ENCODE data around the gene PBOV1.
"Not testable (repeated sequence)": the region's sequence is repeated elsewhere in the genome, so short reads cannot be mapped to it uniquely, and the experiment has no call there.

PBOV1 gene

DNA sequence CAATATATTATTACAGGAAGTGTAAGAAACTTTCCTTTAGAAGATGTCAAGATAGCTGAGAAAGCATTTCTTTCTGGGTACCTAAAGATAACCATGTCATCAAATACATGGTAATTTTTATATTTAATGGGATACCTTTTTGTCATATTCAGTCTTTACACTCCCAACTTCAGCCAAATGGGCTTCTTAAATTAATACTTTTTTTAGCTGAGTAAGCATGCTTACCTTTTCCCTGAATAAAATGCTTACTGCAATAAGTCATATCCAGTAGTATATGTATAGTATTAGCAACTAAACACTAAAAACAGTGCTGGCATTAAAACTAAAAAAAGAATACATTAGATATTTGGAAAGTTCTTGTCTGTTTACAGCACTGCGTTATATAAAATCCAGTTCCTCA lies 17.4 kb upstream of the PBOV1 start:
- no peak for DNase-seq

DNA sequence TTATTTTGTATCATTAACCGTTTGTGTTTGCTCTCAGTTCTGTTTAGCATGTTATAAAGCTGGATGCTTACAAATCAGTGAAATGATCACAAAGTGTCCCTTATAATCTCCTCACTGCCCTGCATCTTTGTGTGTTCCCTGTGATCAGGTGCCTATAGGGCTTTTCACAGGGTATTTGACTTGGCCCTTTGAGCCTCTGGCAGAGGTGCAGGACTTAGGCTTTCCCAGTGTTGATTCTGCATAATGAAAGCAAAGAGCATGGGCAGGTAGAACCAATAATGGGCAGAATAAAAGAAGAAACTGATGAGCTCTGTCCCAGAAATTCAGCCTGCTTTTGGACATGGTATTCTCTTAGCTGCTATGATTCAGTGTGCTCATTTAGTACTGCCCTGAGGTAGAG lies 16.9 kb upstream of the PBOV1 start:
- no peak for DNase-seq

DNA sequence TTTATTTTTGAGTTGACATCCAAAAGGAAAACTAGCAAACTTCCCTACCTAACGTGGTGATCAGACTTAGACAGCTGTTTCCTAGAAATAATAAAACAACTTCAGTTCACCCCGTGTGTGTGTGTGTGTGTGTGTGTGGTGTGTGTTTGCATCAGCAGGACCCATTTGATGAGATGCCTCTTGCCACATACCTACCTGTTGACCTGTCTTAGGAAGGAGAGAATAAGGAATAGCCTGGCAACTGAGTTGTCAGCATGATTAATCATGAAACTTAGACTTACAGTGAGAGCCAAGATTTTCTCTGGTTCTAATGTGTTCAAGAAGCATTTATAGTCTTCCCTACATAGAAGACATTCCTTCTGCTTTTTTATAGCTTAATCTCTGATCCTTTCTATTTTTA lies 16.1 kb upstream of the PBOV1 start:
- DNase-seq: no peak

DNA sequence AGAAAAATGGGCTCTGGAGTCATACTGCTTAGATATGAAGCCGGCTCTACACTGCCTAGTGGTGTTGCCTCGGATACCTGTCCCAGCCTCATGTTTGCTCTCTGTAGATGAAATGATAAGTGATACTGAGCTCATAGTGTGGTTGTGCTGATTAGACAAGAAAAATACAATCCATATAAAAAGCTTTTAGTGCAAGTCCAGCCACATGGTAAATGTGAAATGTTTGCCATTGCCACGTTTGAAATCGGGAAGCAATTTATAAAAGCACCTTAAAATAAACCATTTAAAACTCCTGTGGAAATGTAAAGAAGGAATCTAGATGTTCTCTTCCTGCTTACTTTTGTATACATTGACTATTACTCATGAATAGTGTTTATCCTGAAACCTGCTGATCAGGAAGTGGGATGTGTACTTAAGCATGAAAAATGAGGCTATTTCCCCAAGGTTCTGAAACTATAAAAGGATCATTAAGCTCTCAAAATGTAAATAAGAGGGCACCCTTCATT lies 13.1 kb upstream of the PBOV1 start:
- DNase-seq: no peak

DNA sequence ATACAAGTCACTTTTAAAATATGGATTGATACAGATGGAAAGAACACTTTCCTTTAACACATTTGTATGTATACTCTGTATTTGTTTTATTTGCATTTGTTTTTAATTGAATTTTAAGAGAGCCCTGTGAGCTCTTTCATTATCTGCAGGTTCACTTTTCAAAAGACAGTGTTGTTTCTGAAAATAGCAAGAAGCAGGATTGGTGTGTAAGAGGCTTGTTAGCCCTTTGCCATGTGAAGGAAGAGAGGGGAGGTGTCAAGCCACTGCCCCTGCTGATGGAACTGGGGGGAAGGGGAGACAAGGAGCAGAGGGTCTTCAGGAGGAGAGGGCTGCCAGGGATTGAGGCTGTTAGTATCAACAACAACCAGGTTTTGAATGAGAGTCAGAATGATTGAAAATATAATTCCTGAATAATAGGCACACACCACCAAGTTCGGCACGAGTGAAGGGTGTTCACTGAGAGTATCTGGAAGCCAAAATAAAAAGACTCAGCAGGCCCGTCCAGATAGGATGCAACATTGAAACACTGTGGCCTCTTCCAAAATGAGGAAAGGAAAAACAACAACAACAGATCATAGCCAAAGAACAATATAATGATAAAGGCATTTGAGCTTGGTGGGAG lies 12.6 kb upstream of the PBOV1 start:
- no peak for DNase-seq

DNA sequence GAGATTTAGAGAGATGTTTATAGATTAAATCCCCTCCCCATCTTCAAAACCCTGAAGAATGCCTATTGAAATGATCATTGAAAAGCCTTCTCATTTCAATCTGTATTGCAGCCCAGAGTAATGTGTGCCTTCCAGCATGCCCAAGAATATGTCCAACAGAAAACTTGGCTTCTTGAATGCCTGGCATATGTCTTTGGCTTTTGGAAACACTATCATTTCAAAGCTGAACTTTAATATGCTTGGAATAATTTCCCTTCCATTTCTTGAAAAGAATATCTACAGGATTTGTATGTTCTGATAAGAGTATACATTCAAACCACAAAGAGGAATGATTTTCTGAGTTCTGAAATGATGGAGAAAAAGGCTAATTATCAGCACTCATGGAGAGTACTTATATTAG lies 11.9 kb upstream of the PBOV1 start:
- no peak for DNase-seq

DNA sequence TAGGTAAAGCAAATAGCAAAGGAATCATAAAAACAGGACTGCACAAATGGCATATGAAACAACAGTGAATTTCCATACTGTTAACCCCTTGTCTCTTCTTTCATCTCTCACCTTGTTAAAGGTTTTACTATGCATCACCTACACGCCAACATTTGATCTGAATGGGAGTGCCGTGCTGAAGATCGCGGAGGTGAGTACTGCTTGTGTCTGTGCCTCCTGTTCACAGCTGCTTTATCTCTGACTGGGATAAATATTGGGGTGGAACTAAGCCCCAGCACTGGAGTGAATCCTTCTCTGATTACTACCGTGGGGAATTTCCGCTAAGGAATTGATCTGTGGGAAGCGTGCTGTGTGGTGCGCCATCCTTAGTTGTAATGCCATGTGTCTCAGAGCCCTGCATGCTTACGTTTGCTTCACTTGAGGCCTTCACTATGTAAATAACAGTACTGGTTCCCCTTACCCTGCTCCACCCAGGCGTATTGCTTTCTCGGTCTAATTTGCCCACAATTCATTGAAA lies 11.4 kb upstream of the PBOV1 start:
- DNase-seq: no peak

DNA sequence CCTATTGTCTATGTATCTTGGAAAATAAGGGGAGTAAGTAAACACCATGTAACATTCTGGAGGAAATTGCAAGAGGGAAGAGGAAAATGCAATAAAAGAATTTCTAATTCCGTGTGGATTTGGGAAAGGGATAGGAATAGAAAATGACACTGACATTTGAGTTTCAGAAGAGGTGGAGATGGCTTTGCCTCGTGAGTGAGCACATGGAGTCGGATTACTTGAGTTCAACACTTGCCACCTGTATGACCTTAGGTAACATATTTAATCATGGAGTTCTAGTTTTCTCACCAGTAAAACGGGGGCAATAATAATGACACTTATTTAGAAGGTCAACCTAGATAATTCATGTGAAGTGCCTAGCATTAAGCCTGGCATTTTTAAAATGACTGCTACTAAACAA lies 10.8 kb upstream of the PBOV1 start:
- no peak for DNase-seq

DNA sequence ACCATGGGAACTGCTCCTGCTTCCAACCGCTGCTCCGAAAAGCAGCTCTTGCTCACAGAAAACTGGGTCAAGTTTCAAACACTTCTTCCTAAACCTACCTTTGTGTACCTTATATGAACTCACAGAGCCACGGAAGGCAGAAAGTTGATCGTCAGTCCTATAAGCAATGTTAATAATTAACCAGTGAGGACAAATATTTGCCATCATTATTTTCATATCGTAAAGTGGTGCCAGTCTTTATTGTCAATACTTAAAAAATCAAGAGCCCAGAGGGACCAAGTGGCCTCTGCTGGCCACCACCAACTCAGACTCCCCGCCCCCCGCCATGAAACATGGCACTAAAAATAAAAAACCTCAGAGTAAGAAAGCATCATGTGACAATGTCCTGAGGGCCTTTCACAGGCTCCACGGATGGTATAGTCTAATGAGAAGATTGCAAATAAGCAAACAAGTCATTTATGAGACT lies 9.1 kb upstream of the PBOV1 start:
- no peak for DNase-seq

DNA sequence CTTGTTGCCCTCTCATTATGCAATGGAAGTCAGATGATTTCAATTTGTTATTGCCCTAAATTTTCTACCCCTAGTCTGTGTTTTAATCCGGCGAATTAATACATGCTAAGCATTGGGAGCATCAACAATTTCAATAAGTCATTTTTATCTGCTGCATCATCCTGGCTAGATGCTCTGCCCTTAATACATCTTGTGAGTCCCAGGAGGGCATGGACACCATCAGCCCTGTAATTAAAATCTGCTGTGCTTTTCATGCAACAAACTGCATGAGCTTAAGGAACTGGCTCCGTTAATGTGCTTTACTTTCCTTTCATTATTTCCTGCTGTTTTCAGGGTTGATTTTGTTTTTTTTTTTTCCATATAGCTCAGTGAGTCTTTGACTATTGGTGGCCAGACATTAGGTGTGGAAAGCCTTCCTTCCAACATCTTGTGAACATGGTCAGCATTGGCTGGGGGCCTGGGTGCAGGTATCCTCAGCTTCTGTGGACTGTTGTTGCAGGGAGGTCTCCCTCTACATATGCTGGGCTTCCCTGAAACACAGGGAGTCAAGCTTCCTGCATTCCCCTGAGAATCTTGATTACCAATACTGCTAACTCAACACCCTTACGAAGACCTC lies 8.5 kb upstream of the PBOV1 start:
- DNase-seq: no peak

DNA sequence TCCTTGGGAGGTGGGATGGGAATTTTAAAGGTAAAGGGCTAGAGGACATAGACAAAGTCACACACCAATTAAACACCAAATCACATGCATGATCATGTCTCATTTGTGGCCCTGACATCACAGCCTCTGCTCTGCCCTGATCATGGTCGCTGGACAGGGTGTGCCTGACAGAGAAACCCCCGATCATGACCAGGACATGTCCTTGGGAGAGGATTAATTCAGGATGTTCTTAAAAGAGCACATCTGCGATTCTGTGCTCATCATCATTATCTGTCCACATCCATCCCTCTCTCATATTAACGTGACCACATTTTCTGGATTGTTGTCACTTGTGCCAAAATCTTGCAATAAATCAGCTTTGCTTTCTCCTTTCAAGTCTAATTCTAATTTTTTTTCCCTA lies 7.7 kb upstream of the PBOV1 start:
- DNase-seq: no peak

DNA sequence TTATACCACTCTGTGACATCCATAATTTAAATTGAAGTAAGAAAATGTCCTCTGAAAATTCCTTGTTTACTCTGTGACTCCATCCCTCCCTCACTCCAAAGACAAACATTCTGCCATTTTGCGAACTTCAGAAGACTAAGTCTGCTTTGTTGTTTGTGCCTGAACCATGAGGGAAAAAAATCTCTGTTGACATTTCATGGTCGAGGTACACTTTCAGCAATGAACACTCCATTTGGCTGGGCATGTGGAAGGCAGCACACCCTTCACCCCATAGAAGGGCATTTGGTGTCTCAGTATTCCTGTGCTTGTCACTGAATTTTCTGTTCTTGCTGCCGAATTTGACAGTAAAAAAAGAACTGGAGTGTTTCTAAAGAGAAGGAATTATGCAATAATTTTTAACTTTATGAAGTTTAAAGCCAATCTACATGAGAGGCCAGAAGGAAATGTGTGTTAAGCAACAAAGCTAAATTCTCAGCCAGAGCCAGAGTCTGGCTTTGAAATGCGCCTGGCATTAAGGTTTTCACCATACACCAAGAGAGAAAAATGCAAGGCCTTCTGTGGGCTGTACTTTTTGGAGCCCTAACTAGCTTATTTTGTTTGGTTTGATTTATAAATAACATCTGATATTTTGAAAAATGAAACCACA lies 4.7 kb upstream of the PBOV1 start:
- no peak for DNase-seq

DNA sequence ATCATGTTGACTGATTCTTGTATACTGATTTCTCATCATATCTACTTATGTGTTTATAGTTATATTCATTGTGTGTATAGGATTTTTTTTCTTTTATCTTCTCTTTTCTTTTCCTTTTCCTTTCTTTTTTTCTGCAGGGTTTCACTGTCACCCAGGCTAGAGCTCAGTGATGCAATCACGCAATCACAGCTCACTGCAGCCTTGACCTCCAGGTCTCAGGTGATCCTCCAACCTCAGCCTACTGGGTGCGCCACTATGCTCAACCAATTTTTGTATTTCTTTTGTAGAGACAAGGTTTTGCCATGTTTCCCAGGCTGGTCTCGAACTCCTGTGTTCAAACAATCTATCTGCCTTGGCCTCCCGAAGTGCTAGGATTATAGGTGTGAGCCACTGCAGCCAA lies 1.6 kb upstream of the PBOV1 start:
- no peak for DNase-seq

DNA sequence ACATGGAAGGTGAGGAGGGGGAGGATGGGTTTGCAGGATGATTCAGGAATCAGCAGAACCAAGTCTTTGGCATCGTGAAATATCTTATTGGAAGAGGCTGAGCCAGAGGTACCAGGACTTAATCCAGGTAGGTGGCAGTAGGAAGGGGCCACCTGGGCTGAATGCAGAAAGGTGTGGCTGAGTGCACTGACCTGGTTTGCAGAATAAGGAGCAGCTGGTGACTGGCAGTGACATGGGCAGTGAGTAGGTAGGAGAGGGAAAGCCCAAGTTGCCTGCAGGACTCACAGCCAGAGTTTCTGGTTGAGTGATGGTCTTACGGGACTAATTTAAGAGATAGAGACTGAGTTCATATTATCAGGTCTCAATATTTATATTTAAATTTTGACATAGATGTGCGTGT lies 1.1 kb upstream of the PBOV1 start:
- DNase-seq: no peak

DNA sequence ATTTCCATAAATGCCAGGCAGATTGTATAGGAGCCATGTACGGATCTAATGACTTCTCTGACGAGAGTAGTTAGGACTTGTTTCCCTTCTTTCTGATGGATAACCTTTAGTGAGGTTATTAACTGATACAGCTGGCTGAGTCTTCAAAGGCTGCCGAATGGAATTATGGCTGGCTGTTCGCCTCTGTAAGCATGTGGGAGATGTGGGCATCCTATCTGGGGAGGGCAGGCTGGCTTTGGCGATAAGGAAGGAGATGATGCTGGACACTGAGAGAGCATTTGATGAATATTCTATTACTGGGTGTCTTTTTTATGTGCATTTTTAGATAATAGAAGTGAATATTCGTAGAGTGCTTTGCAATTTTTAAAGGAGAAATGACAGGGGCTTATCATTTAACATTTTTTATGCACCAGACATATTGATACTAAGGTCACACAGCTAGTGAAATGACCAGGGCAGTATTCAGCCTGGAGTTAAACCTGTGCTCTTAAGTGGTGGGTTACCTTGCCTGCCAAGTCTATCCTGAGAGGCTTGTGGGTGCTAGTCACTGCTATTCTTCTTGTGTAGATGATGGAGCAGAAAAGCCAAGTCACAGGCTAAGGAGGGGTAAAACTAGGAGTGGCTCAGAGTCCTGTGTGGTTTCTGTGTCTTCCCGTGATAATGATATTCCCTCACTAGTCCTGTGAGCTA lies 3.1 kb downstream of the PBOV1 start:
- no peak for DNase-seq

DNA sequence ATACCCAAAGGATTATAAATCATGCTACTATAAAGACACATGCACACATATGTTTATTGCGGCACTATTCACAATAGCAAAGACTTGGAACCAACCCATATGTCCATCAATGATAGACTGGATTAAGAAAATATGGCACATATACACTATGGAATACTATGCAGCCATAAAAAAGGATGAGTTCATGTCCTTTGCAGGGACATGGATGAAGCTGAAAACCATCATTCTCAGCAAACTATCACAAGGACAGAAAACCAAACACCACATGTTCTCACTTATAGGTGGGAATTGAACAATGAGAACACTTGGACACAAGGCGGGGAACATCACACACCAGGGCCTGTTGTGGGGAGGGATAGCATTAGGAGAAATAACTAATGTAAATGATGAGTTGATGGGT lies 5.8 kb downstream of the PBOV1 start:
- DNase-seq: not testable (repeated sequence)

DNA sequence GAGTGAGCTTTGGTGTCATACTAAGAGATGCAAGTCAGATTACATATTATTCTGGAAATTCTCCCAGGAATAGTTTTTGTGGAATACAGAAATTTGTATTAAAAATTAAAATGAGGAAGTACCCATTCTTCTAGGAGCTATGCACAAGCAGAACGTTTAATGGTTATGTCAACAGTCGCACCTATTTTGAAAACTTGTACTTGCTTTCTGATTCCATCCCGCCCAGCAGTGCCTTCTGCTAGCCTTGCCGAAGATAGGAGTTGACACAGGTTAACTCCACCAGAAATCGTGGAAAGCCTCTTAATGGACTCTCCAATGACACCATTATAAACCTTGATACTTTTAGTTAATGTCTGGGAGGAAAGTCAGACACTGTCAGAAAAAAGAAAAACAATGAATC lies 6.7 kb downstream of the PBOV1 start:
- DNase-seq: no peak

DNA sequence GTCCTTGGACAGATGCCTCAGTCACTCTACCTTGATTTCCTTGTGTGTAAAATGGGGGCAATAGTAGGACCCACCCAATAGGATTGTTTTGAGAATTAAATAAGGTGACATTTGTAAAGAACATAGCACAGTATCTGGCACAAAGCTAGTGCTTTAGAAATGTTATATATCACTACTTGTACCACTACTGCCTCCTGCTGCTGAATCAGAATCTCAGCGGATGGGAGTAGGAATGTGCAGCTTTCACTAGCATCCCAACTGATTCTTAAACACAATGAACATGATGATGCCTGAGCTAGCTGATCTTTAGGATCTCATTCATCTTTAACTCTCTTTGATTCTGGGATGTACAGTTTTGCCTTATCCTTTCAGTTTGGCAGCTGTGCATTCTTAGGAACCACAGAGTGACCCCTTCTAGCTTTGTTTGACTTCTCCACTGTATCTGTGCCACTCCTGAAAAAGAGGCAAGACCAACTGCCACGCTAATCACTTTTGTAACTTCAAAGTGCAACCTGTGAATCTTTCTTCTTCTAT lies 7.2 kb downstream of the PBOV1 start:
- DNase-seq: no peak

DNA sequence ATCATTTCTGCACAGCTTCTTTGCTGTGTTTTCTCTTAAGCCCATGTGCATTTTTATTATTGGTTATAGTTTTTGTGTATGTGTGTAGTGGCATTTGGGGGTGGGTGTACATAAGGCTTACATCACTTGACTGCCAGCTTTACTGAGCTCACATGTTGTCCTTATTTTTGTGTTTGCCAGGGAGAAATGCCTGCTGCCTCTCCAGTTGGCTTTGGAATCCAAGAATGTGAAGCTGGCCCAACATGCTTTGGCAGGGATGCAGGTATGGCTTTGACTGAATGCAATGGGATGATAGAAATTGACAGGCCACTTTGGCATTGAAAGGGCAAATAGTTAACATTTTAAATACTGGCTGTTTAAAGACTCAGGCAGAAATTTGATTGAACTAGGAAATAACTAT lies 11.4 kb downstream of the PBOV1 start:
- DNase-seq: no peak

DNA sequence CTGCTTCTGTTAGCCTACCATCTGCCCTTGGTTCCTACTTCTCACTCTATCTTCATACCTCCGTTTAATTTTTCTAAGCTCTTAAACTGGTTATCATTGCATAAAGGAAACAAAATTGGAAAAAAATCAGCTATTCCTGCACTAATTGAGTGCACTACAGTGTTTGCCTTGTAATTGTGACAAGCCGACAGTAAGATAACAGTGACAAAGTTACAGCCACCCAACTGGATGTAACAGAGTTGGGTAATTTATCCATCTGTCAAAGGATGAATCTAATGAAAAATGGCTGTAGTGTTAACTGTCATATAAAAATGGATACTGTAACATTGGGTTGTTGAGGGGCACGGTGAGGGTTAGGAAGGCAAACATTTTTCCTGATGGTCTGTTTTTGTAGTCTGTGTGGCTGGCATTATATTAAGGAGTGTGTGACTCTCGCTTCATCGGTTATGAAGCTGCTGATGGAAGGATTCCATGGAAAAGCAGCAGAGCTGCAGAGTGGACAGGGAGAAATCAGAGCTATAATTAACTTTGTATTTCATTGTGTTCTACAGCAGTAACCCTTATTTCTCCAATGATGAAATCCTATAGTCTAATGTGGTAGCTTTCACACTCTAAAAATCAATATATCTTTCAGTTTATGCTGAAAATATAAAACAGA lies 12.7 kb downstream of the PBOV1 start:
- no peak for DNase-seq

DNA sequence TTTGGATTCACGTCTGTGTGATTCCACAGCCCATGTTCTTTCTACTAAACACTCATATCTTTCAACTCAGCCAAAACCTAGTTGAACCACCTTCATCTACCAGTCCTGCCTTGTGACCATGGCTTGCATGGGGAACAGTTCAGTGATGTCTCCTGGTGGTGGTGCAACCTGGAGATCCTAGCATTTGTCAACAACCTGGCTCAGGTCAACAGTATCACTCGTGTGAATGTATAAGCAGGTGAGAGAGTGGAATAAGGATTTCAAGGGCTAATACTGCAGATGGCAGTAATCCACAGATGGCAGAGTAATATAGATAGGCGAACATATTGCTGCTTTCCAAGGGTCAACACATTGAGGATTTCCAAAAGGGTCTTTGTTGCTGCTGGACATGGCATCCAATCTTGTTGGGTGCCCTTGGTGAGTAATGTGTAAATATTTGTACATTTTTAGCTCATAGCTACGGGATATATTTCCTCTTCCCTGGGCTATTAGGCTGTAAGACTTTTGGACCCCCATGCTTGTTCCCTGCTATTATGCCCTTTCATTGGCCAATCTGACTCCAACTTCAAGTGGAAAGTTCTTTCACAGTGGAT lies 13.4 kb downstream of the PBOV1 start:
- no peak for DNase-seq

DNA sequence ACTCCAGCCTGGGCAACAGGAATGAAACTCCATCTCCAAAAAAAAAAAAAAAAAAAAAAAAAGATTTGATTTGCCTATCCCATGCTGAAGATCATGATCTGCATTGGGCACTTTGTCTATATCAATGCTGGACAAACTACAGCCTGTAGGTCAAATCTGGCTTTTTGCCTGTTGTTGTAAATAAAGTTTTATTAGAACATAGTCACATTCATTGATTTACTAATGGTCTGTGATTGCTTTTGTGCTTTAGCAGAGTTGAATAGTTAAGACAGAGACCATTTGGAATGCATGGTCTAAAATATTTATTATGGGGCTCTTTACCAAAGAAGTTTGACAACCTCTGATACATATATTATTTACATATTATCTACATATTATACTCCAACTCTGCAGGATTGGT lies 14.0 kb downstream of the PBOV1 start:
- no peak for DNase-seq

Measured in activated CD4-positive, alpha-beta T cell treated with anti-CD3 and anti-CD28 coated beads, Interleukin-2, amount 50 U/mL, for 1 hour (primary cell).